Fibroblast of lung (primary cell): Measurements from ENCODE around the gene ZSWIM6. TPM values are rescaled to one million over a fixed set of nuclear protein-coding genes. Genes with fewer than 3 reads are reported as not detected.

ENCODE experiments used
- DNase-seq, 2 donors: peaks; one replicate each; pipeline versions ENCODE4 v3.0.0 to v3.0.0-alpha.2; 2010; ENCODE audit warnings: low read depth in 2 of 2
- H2AFZ ChIP-seq: 2 replicates; pipeline ENCODE4 v1.5.1; 2012; ENCODE audit warnings: low read length, control low read depth, inconsistent platforms
- H3K27ac ChIP-seq: 2 replicates; pipeline ENCODE4 v1.5.1; 2011; ENCODE audit warnings: low read length, control low read depth; ENCODE audit not compliant: insufficient read depth
- H3K27me3 ChIP-seq: 2 replicates; pipeline ENCODE4 v1.5.1; 2011; ENCODE audit warnings: mild to moderate bottlenecking, low read length; ENCODE audit not compliant: control insufficient read depth, insufficient read depth
- H3K36me3 ChIP-seq: 2 replicates; pipeline ENCODE4 v1.5.1; 2011; ENCODE audit warnings: low read length; ENCODE audit not compliant: control insufficient read depth, insufficient read depth
- H3K4me1 ChIP-seq: 2 replicates; pipeline ENCODE4 v1.5.1; 2011; ENCODE audit warnings: low read length; ENCODE audit not compliant: control insufficient read depth, insufficient read depth; ENCODE audit errors: extremely low read depth
- H3K4me2 ChIP-seq: 2 replicates; pipeline ENCODE4 v1.5.1; 2011; ENCODE audit warnings: low read length, control low read depth; ENCODE audit not compliant: insufficient read depth; ENCODE audit errors: extremely low read depth
- H3K4me3 ChIP-seq, 4 experiments: fragments of 200-600 bp in 1 of 4; sonication (generic) in 1 of 4; replicated peaks in 1 of 4; 2 replicates each; pipeline ENCODE4 v1.5.1; 2011 to 2016; ENCODE audit warnings: low read length in 4 of 4, low read depth in 3 of 4, mild to moderate bottlenecking in 3 of 4, control low read depth in 2 of 4, inconsistent platforms in 1 of 4, mixed read lengths in 1 of 4; ENCODE audit not compliant: insufficient read depth in 1 of 4; ENCODE audit errors: control extremely low read depth in 1 of 4
- H3K79me2 ChIP-seq: 2 replicates; pipeline ENCODE4 v1.5.1; 2012; ENCODE audit warnings: mild to moderate bottlenecking, low read length, inconsistent platforms; ENCODE audit not compliant: control insufficient read depth, insufficient read depth
- H3K9ac ChIP-seq: 2 replicates; pipeline ENCODE4 v1.5.1; 2011; ENCODE audit warnings: mild to moderate bottlenecking, low read length, control low read depth; ENCODE audit not compliant: insufficient read depth
- H3K9me3 ChIP-seq: 2 replicates; pipeline ENCODE4 v1.5.1; 2012; ENCODE audit warnings: low read depth, low read length; ENCODE audit not compliant: control insufficient read depth, insufficient read depth
- H4K20me1 ChIP-seq: 2 replicates; pipeline ENCODE4 v1.5.1; 2011; ENCODE audit warnings: low read length; ENCODE audit not compliant: control insufficient read depth, insufficient read depth; ENCODE audit errors: extremely low read depth
- EZH2 ChIP-seq: IDR thresholded peaks from 2 replicates; pipeline ENCODE4 v1.5.1; 2012; ENCODE audit warnings: low read length, control low read depth, mild to moderate bottlenecking; ENCODE audit errors: missing control alignments
- polyA minus RNA-seq: library from RNA; depleted of rRNA, polyadenylated mRNA; stranded (reverse); fragments of >200 nt; gene quantifications from 2 replicates; pipeline ENCODE4 v1.2.3, GENCODE V29; 2011; ENCODE audit warnings: low replicate concordance
- polyA plus RNA-seq, 2 donors: library from polyadenylated mRNA; depleted of rRNA in 1 of 2; stranded (reverse) in 1 of 2; unstranded in 1 of 2; fragments of >200 nt; gene quantifications; 2 replicates each; pipeline ENCODE4 v1.2.1, GENCODE V29; 2011 to 2012; ENCODE audit warnings: missing spikeins in 1 of 2
- total RNA-seq: library from RNA; depleted of rRNA; stranded (reverse); fragments of >200 nt; gene quantifications from 2 replicates; pipeline ENCODE4 v1.2.1, GENCODE V29; 2014
- TF ChIP-seq, protein P1 (sequence below), 2 donors: IDR thresholded peaks in 1 of 2; conservative IDR thresholded peaks in 1 of 2; 1 replicate in 1 of 2; 2 replicates in 1 of 2; pipeline ENCODE4 v1.5.1; 2011 to 2012; ENCODE audit warnings: low read length in 2 of 2, control low read depth in 1 of 2, inconsistent platforms in 1 of 2, low read depth in 1 of 2, mild to moderate bottlenecking in 1 of 2

ZSWIM6 gene
- total RNA-seq (13.6 and 23.5 TPM in 2 replicates), polyA plus RNA-seq (19.5 and 26.6 TPM in 2 replicates), polyA minus RNA-seq (31.5 and 52.5 TPM in 2 replicates)
- 10.7 and 16.9 TPM in 2 replicates for polyA plus RNA-seq (2012)

DNA sequence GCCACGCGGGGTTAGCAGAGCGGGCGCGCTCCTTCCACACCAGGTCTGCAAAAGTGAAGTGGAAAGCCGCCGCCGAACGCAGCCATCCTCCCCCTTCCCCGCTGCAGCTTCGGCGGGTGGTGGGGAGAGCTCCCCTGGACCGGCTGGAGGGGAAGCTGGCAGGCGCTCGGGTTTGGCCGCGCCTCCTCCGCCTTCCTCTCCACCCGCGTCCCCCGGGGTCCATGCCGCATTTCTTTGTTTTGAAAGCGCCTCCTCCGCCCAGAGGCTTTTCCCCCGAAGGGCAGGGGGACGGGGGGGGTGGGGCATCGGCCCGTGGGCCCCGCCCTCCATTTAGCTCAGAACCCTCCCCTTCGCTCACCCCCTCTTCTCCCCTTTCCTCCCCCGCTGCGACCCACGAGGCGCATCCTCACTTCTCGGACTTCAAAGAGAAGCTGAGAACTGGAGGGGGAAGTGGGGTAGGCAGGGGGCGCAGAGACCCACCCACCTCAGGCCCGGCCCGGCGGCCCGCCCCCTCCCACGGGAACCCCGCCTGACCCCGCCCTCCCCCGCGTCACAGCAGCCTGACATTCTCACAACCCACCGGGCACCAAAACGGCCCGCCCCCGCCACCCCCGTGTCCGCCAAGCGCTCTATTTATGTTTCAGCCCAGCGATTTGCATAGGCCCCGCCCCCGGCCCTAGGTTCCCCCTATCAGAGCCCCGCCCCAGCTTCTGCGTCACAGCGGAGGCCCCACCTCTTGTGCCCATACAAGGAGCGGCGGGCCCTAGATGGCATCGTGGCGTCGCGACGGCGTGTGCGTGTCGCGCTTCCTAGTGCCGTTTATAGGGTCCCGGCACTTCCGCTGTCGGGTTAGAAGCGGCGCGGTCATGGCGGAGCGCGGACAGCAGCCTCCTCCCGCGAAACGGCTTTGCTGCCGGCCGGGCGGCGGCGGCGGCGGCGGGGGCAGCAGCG is at the start of gene ZSWIM6:
ZSWIM6 (plus strand) TSS at position 852 of the 951 bp plus-strand sequence; CDS start at position 867, 15 bp downstream.
- Histone ChIP-seq H3K27me3 (no peaks in the 10 kb centered on the region), H3K4me3 (peak within 1 kb of the TSS; percentile 57 to 85 (median 76)), H3K36me3 (no peaks in the 10 kb centered on the region), H2AFZ (peak within 1 kb of the TSS; percentile 49), H3K4me2 (peak within 1 kb of the TSS; percentile 65), H3K4me1 (peaks cover 19% of the 10 kb centered on the region), H3K27ac (peak within 1 kb of the TSS; percentile 83), H4K20me1 (peaks cover 5% of the 10 kb centered on the region), H3K9me3 (no peaks in the 10 kb centered on the region), H3K9ac (peak within 1 kb of the TSS; percentile 93), H3K79me2 (peaks cover 46% of the 10 kb centered on the region)
- TF ChIP-seq, protein P1, sequence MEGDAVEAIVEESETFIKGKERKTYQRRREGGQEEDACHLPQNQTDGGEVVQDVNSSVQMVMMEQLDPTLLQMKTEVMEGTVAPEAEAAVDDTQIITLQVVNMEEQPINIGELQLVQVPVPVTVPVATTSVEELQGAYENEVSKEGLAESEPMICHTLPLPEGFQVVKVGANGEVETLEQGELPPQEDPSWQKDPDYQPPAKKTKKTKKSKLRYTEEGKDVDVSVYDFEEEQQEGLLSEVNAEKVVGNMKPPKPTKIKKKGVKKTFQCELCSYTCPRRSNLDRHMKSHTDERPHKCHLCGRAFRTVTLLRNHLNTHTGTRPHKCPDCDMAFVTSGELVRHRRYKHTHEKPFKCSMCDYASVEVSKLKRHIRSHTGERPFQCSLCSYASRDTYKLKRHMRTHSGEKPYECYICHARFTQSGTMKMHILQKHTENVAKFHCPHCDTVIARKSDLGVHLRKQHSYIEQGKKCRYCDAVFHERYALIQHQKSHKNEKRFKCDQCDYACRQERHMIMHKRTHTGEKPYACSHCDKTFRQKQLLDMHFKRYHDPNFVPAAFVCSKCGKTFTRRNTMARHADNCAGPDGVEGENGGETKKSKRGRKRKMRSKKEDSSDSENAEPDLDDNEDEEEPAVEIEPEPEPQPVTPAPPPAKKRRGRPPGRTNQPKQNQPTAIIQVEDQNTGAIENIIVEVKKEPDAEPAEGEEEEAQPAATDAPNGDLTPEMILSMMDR (conservative IDR thresholded peaks at IDR 0.05 in 1 of 2, IDR thresholded peaks at IDR 0.05 in 1 of 2; ENCODE audit: low read depth in 1 of 2, low read length in 2 of 2), result no peak
- TF ChIP-seq EZH2, result no peak
- peak; percentile 99 to 100 for DNase-seq

DNA sequence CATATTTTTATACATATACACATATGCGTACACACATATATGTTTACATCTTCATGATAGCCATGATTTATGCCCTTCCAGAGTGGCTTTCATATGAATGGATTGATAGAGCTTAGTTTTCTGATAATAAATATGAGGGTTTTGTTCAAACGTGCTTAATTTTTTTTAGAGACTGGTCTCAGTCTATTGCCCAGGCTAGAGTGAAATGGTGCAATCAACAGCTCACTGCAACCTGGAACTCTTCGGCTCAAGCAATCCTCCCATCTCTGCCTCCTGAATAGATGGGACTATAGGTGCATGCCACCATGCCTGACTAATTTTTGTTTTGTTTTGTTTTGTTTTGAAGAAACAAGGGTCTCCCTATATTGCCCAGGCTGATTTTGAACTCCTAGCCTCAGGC is 48.6 kb upstream of the ZSWIM6 start:
- Histone ChIP-seq H3K36me3 (no peaks in the 10 kb centered on the region), H3K4me3 (no peak overlapping the region), H3K4me1 (peaks cover 16% of the 10 kb centered on the region), H3K9ac (no peak overlapping the region), H3K4me2 (no peak overlapping the region), H3K27ac (no peak overlapping the region), H3K79me2 (no peaks in the 10 kb centered on the region), H4K20me1 (no peaks in the 10 kb centered on the region), H3K9me3 (no peaks in the 10 kb centered on the region), H2AFZ (no peak overlapping the region), H3K27me3 (no peaks in the 10 kb centered on the region)
- no peak for DNase-seq
- TF ChIP-seq, protein P1 (conservative IDR thresholded peaks at IDR 0.05 in 1 of 2, IDR thresholded peaks at IDR 0.05 in 1 of 2; ENCODE audit: low read depth in 1 of 2, low read length in 2 of 2), result no peak
- TF ChIP-seq EZH2, result no peak

DNA sequence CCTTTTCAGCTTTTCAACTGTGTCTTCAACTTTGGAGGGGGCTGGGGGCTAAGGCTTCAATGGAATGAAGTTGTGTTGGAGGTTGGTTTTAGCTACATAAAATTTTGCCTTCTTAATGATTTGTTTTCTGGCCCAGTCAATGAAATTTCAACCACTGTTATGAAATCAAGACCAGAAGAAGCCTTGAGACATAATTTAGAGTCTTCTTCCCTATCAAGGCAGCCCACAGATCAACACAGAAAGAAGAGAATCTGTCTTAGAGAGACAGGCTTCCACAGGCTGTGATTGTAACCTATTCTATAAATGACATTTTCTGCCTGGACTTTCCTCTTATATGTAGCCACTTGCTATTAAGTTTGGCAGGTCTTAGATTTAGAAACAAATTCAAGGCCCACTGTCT is 46.5 kb upstream of the ZSWIM6 start:
- no peaks in the 10 kb centered on the region for H3K27me3 ChIP-seq
- no peak overlapping the region for H3K9ac ChIP-seq
- H3K27ac ChIP-seq, result no peak overlapping the region
- no peak overlapping the region for H3K4me3 ChIP-seq
- H2AFZ ChIP-seq, result no peak overlapping the region
- no peak overlapping the region for H3K4me2 ChIP-seq
- no peaks in the 10 kb centered on the region for H3K36me3 ChIP-seq
- H3K9me3 ChIP-seq, result no peaks in the 10 kb centered on the region
- DNase-seq, result no peak
- no peaks in the 10 kb centered on the region for H3K79me2 ChIP-seq
- peaks cover 8% of the 10 kb centered on the region for H3K4me1 ChIP-seq
- no peaks in the 10 kb centered on the region for H4K20me1 ChIP-seq
- TF ChIP-seq EZH2, result no peak
- TF ChIP-seq, protein P1 (conservative IDR thresholded peaks at IDR 0.05 in 1 of 2, IDR thresholded peaks at IDR 0.05 in 1 of 2; ENCODE audit: low read depth in 1 of 2, low read length in 2 of 2), result no peak
